ENCODE results near the gene HS1BP3.
A peak's percentile ranks its signal among the peaks of the same experiment; 100 is the strongest.

HS1BP3 gene

DNA sequence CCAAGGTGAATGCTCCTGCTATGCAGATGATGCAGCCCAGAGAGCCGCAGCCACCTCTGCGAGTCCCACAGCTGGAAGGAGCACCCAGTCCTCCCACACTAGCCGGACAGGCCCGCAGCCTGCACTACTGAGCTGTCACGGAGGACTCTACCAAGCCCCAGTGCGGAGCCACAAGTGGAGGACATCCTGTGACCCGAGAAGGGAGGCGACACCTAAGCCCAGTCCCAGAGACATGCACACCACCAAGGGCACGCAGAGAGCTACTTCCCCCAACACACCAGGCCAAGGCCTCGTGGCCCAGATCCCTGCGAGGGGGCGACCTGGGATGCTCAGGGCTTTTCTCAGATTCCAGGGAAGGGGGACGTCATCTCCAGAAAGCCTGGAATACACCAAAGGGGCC, 12.9 kb downstream of the HS1BP3 start:
- in situ Hi-C loops (cut with MboI; ENCODE audit: low pct_unique_long_range_greater_than_20kb, low sequenced_read_pairs) = loop anchor here (10.0 to 25.0 kb wide), 2 partner anchors 183 to 526 kb away; no protein-coding TSS in a partner anchor
- no peak for DNase-seq

DNA sequence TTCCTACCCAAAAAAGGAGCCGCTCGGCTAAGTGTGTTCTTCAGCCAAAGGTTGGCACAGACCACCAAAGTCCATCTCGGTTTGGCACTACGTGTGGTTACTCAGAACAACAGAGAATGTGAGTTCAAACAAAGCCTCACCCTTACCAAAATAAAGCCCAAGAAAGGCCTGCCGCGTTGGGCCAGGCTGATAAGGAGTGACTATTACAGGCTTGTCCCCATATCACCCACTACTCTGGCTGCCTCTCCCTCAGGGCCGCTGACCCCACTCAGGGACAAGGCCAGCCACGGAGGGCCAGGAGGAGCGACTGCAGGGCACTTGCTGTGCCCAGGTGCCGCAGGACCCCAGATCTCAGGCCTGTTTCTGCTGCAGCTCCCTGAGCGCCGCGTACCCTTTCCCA, 13.8 kb downstream of the HS1BP3 start:
- in situ Hi-C loops (cut with MboI; ENCODE audit: low pct_unique_long_range_greater_than_20kb, low sequenced_read_pairs) = loop anchor here (10.0 to 25.0 kb wide), 2 partner anchors 182 to 525 kb away; no protein-coding TSS in a partner anchor
- no peak for DNase-seq

DNA sequence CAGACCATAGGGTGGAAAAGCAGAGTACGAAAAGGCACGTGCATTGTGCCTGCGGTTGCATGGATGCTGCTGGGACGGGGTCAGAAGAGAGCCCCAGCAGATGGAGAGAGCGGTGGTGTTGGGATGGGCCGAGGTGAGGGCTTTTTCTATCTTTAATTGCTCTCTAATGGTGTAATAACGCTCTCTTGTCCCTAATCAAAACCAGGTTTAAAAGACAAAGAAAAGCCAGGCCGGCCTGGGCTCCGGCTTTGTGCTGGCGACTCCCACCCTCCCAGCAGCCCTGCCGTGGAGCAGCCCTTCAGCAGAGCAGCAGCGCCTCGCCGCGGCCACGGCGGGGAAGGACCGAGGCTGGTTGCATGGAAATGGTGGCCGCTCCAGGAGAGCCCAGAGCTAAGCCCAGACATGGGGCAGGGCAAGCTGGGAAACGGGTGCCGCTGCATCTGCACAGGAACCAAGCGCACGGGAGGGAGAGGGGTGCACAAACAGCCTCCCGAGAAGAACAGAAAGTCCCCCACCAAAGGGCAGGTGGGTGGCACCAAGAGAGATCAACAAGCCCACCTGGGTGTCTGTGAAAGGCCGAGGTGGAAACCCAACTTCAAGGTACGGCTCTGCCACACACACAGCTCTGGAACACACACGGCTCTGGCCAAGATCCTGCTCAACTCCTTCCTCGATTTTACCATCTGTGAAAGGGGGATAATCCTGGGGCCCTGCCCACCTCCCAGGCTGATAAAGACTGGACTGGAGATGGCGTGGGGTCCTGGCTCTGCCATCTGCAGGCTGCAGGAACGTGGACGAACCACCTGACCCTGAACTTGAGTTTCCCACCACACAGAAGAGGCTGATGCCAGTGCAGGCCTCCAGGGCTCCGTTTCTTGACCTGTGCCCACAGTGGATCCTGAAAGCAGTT, 15.0 kb downstream of the HS1BP3 start:
- DNase-seq = peak; percentile 78
- in situ Hi-C loops (cut with MboI; ENCODE audit: low pct_unique_long_range_greater_than_20kb, low sequenced_read_pairs) = loop anchor here (10.0 to 25.0 kb wide), 2 partner anchors 181 to 524 kb away; no protein-coding TSS in a partner anchor

DNA sequence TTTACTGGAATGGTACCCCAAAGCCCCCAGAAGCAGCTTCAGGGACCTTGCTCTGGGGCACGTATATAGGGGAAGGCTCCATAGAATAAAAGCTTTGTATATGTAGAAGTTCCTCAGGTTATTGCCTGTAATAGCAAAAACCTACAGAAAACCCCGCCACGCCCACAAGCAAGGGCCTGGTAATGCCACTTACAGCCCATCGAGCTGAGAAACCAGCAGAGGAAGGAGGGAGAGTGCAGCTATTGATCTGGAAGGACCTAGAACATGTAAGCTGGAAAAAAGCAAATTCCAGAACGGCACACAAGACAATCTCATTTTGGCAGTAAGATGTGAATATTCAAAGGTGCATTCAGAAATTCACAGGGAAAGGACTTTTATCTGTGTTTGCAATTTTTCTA, 15.8 kb downstream of the HS1BP3 start:
- in situ Hi-C loops (cut with MboI; ENCODE audit: low pct_unique_long_range_greater_than_20kb, low sequenced_read_pairs) = loop anchor here (10.0 to 25.0 kb wide), 2 partner anchors 180 to 523 kb away; no protein-coding TSS in a partner anchor
- DNase-seq = no peak

DNA sequence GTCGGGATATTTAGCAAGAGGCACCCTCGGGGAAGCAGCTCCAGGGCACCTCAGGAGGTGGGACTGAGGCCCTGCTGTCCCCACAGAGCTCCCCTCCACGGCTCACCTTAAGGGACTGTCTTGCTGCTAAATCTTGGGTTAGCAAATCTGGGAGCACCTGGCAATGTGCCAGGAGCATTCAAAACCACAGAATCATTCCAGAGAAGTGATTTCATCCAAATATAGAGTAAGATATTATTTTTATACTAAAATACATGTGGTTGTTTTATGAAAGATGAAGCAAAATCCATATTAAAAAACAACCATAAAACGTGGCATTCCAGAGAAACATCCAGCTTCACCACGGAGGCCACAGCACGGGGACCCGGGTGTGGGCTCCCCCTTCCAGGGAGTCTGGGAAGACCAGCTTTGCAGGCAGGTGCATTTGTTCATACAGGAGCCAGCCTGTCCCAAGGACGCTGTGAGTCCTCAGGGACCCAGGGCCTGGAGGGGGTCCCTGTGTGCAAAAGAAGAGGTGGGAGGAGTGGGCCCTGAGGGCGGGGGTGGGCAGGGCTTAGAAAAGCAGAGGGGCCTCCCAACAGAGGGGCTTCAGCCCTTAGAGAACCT, 16.3 kb downstream of the HS1BP3 start:
- in situ Hi-C loops (cut with MboI; ENCODE audit: low pct_unique_long_range_greater_than_20kb, low sequenced_read_pairs) = loop anchor here (10.0 to 25.0 kb wide), 2 partner anchors 180 to 522 kb away; no protein-coding TSS in a partner anchor
- no peak for DNase-seq

DNA sequence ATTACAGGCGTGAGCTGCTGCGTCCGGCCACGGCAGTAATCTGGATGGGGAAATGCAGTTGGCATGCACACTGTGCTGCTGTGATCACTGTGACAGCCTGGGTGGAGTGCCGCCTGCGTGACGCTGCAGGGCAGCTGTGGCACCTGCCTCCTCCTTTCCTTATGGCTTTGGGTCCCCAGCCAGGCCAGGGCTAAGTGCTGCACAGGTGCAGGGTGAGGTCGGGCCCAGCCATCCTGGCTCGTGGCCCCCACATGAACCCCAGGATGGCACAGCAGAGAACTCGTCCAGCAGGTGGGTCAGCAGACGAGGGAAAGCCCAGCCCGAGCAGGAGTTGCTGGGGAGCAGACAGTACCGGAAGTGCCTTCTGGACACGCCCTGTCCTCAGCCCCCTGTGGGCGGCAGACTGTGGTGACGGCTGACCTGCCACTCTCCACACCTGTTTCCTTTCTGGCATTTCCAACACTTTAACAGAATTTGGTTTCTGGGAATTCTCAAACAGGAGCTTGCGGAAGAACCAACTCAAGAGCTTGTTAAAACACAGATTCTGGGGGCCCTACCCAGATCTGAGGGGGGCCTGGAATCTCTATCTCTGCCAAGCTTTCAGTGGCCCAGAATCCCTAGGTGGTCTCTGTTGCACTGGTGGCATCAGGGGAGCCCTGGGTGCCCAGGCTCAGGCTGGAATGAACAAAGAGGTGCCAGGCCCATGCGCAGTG, 16.9 kb downstream of the HS1BP3 start:
- in situ Hi-C loops (cut with MboI; ENCODE audit: low pct_unique_long_range_greater_than_20kb, low sequenced_read_pairs) = loop anchor here (10.0 to 25.0 kb wide), 2 partner anchors 179 to 522 kb away; no protein-coding TSS in a partner anchor
- DNase-seq = no peak

DNA sequence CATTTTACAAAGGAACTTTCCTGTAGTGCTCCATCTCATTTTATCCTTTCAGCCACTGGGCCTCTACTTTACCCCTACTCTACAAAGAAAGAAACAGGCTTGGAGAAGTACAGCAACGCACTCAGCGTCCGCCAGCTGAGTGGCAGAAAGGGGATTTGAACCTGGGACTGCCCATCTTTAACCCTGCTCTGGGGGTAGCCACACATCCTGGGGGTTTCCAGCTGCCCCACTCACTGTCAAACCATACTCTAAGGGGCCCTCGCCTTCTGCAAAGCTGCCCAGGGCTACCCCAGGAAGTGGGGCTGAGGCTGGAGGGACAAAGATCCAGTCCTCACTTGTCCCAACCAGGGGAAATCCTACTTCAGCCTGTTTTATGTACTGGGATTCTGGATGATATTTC, 17.9 kb downstream of the HS1BP3 start:
- in situ Hi-C loops (cut with MboI; ENCODE audit: low pct_unique_long_range_greater_than_20kb, low sequenced_read_pairs) = loop anchor here (10.0 to 25.0 kb wide), 2 partner anchors 178 to 521 kb away; no protein-coding TSS in a partner anchor
- DNase-seq = no peak

DNA sequence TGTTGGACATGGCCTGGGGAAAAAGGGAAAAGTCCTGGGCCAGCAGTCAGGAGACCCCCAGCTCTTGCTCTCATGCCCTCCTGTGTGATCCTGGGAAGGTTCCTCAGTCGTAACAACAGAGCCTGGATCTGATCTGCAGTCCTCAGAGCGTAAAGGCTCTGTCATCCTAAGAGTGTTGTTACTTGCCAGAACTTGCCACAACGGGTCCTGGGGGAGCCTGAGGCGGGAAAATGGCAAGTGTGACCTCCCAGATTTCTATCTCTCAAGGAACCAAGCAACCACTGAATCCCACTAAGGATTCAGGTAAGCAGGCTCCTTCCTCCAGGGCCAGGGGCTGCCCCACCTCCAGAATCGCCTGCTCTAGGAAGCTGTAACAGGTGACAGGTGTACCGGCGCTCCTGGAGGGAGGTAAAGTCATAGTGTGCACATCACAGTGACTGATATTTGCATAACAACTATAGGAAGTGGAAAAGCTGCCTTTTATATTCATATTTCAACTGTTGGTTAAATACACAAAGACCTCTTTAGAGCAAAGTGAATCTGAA, 18.4 kb downstream of the HS1BP3 start:
- in situ Hi-C loops (cut with MboI; ENCODE audit: low pct_unique_long_range_greater_than_20kb, low sequenced_read_pairs) = loop anchor here (10.0 to 25.0 kb wide), 2 partner anchors 178 to 520 kb away; no protein-coding TSS in a partner anchor
- DNase-seq = no peak

DNA sequence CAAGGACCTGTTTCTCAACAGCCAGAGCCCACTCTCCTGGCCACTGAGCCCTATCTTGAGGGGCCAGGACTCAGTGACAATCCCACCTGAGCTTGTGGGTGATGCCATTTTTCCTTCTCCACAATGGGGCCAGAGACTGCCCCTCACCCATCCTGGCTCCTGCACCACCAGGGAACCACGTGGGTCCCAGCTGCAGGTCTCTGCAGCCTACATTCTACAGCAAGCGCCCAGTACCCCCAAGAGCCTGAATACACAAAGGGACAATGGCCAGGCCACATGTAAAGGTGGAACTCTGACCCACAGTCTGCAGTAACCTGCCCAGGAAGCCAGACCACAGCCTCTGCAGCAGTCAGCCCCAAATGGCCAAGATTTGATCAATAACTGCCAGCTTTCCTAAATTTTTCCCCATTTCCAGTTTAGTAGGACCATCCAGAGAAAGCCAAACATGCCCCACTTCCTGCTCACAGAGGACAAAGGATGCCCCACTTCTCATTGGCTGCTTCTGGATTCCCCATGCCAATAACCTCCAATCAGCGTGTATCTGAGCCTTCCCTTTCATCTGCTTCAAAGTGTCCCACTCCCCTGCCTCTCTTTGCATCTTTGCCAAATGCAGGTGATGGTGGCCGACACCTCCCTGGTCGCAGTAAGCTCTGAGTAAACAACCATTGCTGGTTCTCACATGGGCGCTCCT, 19.1 kb downstream of the HS1BP3 start:
- no peak for DNase-seq
- in situ Hi-C loops (cut with MboI; ENCODE audit: low pct_unique_long_range_greater_than_20kb, low sequenced_read_pairs) = loop anchor here (10.0 to 25.0 kb wide), 2 partner anchors 177 to 519 kb away; no protein-coding TSS in a partner anchor

DNA sequence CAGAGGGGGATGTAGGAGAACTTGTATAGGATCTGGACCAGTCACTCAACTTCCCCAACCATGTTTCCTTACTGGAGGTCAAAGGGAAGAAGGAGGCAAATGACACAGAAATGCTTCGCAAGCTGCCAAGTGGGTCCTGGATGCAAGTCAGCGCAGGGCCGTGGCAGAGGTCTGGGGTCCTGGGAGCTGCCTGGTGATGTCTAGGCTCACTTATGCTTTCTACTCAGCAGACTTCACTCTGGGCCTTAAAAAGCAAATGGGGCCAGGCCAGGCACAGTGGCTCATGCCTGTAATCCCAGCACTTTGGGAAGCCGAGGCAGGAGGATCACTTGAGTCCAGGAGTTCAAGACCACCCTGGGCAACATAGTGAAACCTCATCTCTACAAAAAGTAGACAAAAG, 19.9 kb downstream of the HS1BP3 start:
- no peak for DNase-seq
- in situ Hi-C loops (cut with MboI; ENCODE audit: low pct_unique_long_range_greater_than_20kb, low sequenced_read_pairs) = loop anchor here (10.0 to 25.0 kb wide), 2 partner anchors 176 to 519 kb away; no protein-coding TSS in a partner anchor

DNA sequence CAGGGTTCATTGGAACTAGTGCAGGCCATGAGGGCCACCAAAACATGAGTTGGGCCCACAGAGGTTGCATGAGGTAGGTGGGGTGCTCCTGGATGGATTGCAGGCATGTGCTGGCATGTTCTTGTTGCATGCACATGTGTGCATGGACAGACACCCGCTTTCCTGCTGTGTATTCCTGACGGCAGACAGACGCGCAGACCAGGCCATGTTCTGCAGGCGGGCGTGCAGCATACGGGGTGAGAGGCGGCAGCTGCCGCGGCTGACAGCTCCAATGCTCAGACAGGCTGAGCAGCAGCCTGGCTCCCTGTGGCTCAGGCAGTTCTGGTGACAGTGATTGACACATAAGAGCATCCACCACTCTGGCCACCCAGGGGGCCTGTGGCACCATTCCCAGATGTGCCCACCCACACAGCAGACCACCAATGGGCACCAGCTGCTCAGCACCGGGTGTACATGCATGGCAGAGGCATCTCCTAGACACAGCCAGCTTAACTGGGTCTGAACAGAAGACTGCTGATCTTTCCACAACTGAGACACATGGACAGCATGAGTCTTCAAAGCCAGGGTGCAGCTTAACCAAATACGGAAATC, 21.2 kb downstream of the HS1BP3 start:
- no peak for DNase-seq
- in situ Hi-C loops (cut with MboI; ENCODE audit: low pct_unique_long_range_greater_than_20kb, low sequenced_read_pairs) = loop anchor here (10.0 to 25.0 kb wide), 2 partner anchors 175 to 517 kb away; no protein-coding TSS in a partner anchor

DNA sequence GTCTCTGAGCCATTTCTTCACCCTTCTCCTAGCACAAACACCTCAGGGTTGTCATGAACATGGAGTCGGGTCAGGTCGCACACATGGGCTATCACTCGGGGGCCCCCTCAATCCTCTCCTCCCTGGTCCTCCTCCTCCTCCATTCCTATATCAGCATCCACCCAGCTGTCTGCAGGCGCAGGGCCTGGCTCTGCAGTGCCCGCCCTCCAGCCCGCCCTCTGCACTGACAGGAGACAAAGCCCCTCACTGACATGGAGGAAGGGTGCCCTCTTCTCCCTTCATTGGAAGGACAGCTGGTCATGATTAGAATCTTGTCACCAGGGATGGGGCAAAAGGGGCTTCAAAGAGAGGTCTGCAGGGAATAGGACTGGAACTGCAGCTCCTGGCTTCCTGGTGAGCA, 21.7 kb downstream of the HS1BP3 start:
- DNase-seq = no peak
- in situ Hi-C loops (cut with MboI; ENCODE audit: low pct_unique_long_range_greater_than_20kb, low sequenced_read_pairs) = loop anchor here (25.0 kb wide), 1 partner anchor 517 kb away; no protein-coding TSS in a partner anchor

DNA sequence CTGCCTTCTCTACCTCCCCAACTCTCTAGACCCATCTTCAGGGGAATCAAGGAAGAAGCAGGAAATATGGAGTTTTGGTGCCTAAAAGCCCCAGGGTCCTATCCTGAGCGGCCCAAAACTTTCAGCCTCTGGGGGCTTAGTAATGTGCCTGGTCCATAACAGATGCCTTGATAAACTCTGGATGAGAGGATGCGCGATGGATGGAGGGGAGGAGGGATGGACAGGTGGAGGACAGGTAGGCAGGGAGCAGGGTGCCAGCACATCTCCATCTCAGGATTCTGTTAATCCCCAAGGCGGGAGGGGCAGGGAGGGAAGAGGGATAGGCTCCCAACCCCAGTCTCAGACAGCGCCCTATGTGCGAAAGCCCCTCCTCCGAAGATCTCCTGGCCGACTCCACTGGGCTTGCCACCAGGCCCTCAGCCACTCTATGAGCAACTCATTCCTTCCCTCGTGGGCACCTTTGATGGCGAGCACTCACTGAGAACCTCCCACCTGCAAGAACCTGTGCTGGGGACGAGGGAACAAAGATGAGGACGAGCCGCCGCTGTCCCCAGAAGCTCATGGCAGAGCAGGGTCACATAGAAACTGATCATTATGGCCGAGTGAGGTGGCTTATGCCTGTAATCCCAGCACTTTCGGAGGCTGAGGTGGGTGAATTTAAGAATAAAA, 23.1 kb downstream of the HS1BP3 start:
- DNase-seq = no peak
- in situ Hi-C loops (cut with MboI; ENCODE audit: low pct_unique_long_range_greater_than_20kb, low sequenced_read_pairs) = loop anchor here (25.0 kb wide), 1 partner anchor 516 kb away; no protein-coding TSS in a partner anchor

DNA sequence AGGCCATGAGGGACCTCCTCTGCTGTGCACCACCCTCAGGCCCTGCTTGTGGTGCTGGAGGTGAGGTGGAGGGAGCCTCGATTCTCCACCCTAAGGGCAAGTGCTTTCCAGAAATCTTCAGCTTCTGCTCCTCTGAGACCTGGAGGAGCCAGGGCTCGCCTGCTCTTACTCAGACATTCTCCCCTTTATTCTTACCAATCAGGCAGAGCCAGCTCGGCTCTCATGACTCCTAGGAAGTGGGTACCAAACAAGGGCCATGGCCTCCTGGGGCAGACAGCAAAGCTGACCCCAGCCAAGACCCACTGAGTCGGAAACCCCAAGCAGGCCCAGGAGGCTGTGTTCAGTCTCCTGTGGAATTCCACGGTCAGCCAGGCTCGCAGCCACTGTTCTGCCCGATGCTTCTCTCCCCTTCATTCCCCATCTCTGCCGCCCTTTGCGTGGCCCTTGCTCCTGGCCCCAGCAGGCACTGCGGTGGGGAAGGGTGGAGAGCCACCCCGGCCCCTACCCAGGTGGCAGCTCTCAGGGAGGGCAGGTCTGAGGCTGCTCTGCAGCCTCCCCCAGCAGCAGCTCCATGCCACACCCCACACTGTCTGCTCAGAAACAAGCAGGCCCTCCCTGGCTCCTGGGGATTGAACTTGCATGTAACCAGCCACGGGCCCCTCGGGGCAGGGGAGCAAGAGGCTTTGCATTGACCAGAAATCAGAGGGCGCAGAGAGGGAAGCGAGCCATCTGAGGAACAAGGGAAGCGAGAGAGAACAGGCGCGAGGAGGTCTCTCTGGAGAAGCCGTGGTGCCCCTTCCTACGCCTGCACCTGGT, 24.0 kb downstream of the HS1BP3 start:
- in situ Hi-C loops (cut with MboI; ENCODE audit: low pct_unique_long_range_greater_than_20kb, low sequenced_read_pairs) = loop anchor here (25.0 kb wide), 1 partner anchor 515 kb away; no protein-coding TSS in a partner anchor
- DNase-seq = no peak

DNA sequence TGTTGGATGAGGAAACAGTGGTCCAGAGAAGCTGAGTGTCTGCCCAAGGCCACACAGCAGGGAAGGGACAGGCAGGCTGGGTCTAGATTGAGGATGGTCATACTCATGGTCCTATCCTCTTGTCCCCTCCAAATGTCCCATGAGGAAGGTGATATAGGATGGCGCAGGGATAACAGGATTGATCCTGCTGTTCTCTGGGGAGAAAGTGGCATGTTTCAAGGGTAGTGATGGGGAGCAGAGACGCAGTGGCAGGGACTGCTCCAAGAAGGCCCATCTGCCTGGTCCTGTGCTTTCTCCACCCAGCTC, 24.6 kb downstream of the HS1BP3 start:
- DNase-seq = no peak
- in situ Hi-C loops (cut with MboI; ENCODE audit: low pct_unique_long_range_greater_than_20kb, low sequenced_read_pairs) = loop anchor here (25.0 kb wide), 1 partner anchor 514 kb away; no protein-coding TSS in a partner anchor
